B cell (primary cell): ENCODE data around the gene CABCOCO1. TPM values are rescaled to one million over a fixed set of nuclear protein-coding genes. Genes with fewer than 3 reads are reported as not detected.

Experiments used
- ATAC-seq: fragments of 200-7000 bp; cut with Tn5 transposase; one replicate; pipeline ENCODE4 v1.10.0; 2021; ENCODE audit warnings: low read depth, mild to moderate bottlenecking, moderate number of reproducible peaks, moderate library complexity
- CTCF ChIA-PET: fragments of 350-600 bp; sonication (Branson Sonifier 250); formaldehyde crosslinking; loops from one replicate; lab custom pipeline; 2021; ENCODE audit warnings: antibody characterized with exemption, inconsistent platforms; lab: Charles Lee
- POLR2A ChIA-PET: fragments of 350-600 bp; sonication (Branson Sonifier 250); formaldehyde crosslinking; loops from one replicate; lab custom pipeline; 2021; ENCODE audit warnings: antibody characterized with exemption; lab: Charles Lee
- DNase-seq: peaks from one replicate; pipeline ENCODE4 v3.0.0; 2013
- H2AFZ ChIP-seq: 2 replicates; pipeline ENCODE4 v1.6.1; 2012; ENCODE audit warnings: mild to moderate bottlenecking, low read depth, low read length; ENCODE audit not compliant: insufficient read depth, poor library complexity, severe bottlenecking
- H3K27ac ChIP-seq, 2 donors: 1 replicate in 1 of 2; 2 replicates in 1 of 2; pipeline ENCODE4 v1.5.1; 2012 to 2013; ENCODE audit warnings: low read length in 2 of 2, mild to moderate bottlenecking in 2 of 2, moderate library complexity in 1 of 2
- H3K27me3 ChIP-seq, 4 experiments: fragments of 200-600 bp in 1 of 4; sonication (generic) in 1 of 4; replicated peaks in 1 of 4; 1 replicate in 2 of 4; 2 replicates in 2 of 4; pipeline versions ENCODE4 v1.6.1 to v1.7.0; 2013 to 2016; ENCODE audit warnings: low read length in 3 of 4, mild to moderate bottlenecking in 2 of 4, mixed read lengths in 1 of 4, moderate library complexity in 1 of 4; ENCODE audit not compliant: insufficient read depth in 4 of 4, control insufficient read depth in 3 of 4; ENCODE audit errors: control extremely low read depth in 1 of 4
- H3K36me3 ChIP-seq, 2 experiments: replicated peaks in 1 of 2; 1 replicate in 1 of 2; 2 replicates in 1 of 2; pipeline versions ENCODE4 v1.6.1 to v1.7.1; 2013; ENCODE audit warnings: low read length in 1 of 2; ENCODE audit not compliant: insufficient read depth in 2 of 2, control insufficient read depth in 1 of 2; ENCODE audit errors: control extremely low read depth in 1 of 2, extremely low read depth in 1 of 2
- H3K4me1 ChIP-seq, 2 donors: fragments of 200-600 bp in 1 of 2; sonication (generic) in 1 of 2; 1 replicate in 1 of 2; 2 replicates in 1 of 2; pipeline versions ENCODE4 v1.5.1 to v1.6.1; 2013 to 2017; ENCODE audit warnings: low read length in 2 of 2; ENCODE audit not compliant: control insufficient read depth in 2 of 2, insufficient read depth in 2 of 2
- H3K4me2 ChIP-seq: replicated peaks from 2 replicates; pipeline ENCODE3; 2012; ENCODE audit warnings: mild to moderate bottlenecking, low read depth, low read length; ENCODE audit not compliant: poor library complexity, severe bottlenecking
- H3K4me3 ChIP-seq, 5 experiments: fragments of 200-600 bp in 1 of 5; sonication (generic) in 1 of 5; 1 replicate in 3 of 5; 2 replicates in 2 of 5; pipeline versions ENCODE4 v1.5.1 to v1.7.0; 2011 to 2016; ENCODE audit warnings: low read length in 4 of 5, mild to moderate bottlenecking in 4 of 5, low read depth in 2 of 5, control low read depth in 1 of 5, moderate library complexity in 1 of 5; ENCODE audit not compliant: insufficient read depth in 1 of 5; ENCODE audit errors: control extremely low read depth in 1 of 5, extremely low read depth in 1 of 5
- H3K79me2 ChIP-seq: fragments of 200-600 bp; sonication (generic); one replicate; pipeline ENCODE4 v1.6.0; 2016; ENCODE audit warnings: low read length; ENCODE audit not compliant: control insufficient read depth, insufficient read depth
- H3K9ac ChIP-seq: fragments of 200-600 bp; sonication (generic); 2 replicates; pipeline ENCODE4 v1.6.1; 2017; ENCODE audit warnings: mild to moderate bottlenecking, low read length, moderate library complexity
- H3K9me3 ChIP-seq, 3 donors: one replicate each; pipeline versions ENCODE4 v1.6.1 to v1.7.1; 2013; ENCODE audit warnings: low read length in 2 of 3; ENCODE audit not compliant: control insufficient read depth in 2 of 3, insufficient read depth in 1 of 3; ENCODE audit errors: control extremely low read depth in 1 of 3
- H4K20me1 ChIP-seq: 2 replicates; pipeline ENCODE4 v1.6.0; 2012; ENCODE audit warnings: mild to moderate bottlenecking, low read length; ENCODE audit not compliant: insufficient read depth, control insufficient read depth, poor library complexity, severe bottlenecking
- H3K27ac Mint-ChIP-seq: one replicate; pipeline ENCODE4 v1.8.0; 2021; ENCODE audit warnings: mixed read lengths
- H3K27me3 Mint-ChIP-seq: one replicate; pipeline ENCODE4 v1.8.0; 2021; ENCODE audit warnings: mixed read lengths
- H3K4me1 Mint-ChIP-seq: one replicate; pipeline ENCODE4 v1.8.0; 2021; ENCODE audit warnings: mixed read lengths
- H3K4me3 Mint-ChIP-seq: one replicate; pipeline ENCODE4 v1.8.0; 2021; ENCODE audit warnings: mixed read lengths
- H3K9me3 Mint-ChIP-seq: one replicate; pipeline ENCODE4 v1.8.0; 2022; ENCODE audit warnings: mixed read lengths; ENCODE audit not compliant: insufficient read depth
- EZH2 ChIP-seq: IDR thresholded peaks from 2 replicates; pipeline ENCODE4 v1.6.1; 2012; ENCODE audit warnings: borderline replicate concordance, low read depth, mild to moderate bottlenecking, moderate library complexity, low read length; ENCODE audit not compliant: insufficient read depth, poor library complexity, severe bottlenecking
- WGBS: methylation state at CpG from one replicate; pipeline ENCODE4 v1.1.5; 2013; ENCODE audit warnings: missing lambda C conversion rate; ENCODE audit not compliant: insufficient coverage; 5-methylcytosine and 5-hydroxymethylcytosine counted together
- intact Hi-C: fragments of 100-400 bp; cut with micrococcal nuclease; formaldehyde crosslinking; loops from one replicate; pipeline ENCODE4 v1.10.0; 2022
- polyA plus RNA-seq: library from polyadenylated mRNA; depleted of rRNA; stranded (reverse); fragments of >200 nt; gene quantifications from 2 replicates; pipeline ENCODE4 v1.2.3, GENCODE V29; 2012
- total RNA-seq, 2 donors: library from RNA; stranded (reverse); fragments of 120-200 nt in 1 of 2; gene quantifications; 1 replicate in 1 of 2; 2 replicates in 1 of 2; pipeline versions ENCODE4 v1.2.3 to v1.2.4, GENCODE V29; 2013 to 2022
- TF ChIP-seq, protein P1 (sequence below): fragments of 200-600 bp; IDR thresholded peaks from one replicate; pipeline ENCODE4 v1.8.0; 2022; ENCODE audit warnings: antibody characterized with exemption, mild to moderate bottlenecking

CABCOCO1 gene
- total and polyA plus RNA-seq, 2 donors (not counting 1 experiment from before 2014, with no cell fraction given): not detected

- no CpG with 5 or more reads among the region's 2 CpGs for WGBS
Measured at GRCh38 chr10:61642150-61642571, 20.6 kb upstream of the CABCOCO1 start.

DNA sequence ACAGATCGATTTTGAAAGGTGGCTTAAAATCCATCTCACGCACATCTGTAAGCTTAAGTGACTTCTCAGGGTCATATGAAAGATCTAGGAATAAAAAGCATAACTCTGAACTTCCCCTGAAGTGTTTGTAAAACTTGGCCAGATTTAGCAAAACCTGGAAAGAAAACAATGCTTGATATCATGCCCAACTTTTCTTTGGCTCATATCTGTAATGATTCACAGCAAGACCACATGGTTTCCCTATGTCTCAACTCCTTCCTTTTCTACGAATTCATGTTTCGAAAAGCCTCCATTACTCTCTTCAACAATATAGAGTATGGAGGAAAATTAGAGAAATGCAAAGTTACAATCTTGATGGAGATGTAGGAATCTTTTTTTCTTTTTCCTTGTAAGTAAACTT lies 20.1 kb upstream of the CABCOCO1 start:
- 100% methylated on average over 1 of the region's 4 CpGs for WGBS
- H3K4me1 Mint-ChIP-seq: no peaks in the 10 kb centered on the region
- POLR2A ChIA-PET: no interaction called here

More at GRCh38 chr10:61642150-61642571, 20.6 kb upstream of the CABCOCO1 start:
- no peaks in the 10 kb centered on the region for H3K36me3 ChIP-seq
- H3K27ac ChIP-seq: no peak overlapping the region
- no peak overlapping the region for H3K4me3 ChIP-seq
- no peaks in the 10 kb centered on the region for H3K27me3 ChIP-seq
- no peak overlapping the region for H2AFZ ChIP-seq
- H4K20me1 ChIP-seq: no peaks in the 10 kb centered on the region
- TF ChIP-seq, protein P1, sequence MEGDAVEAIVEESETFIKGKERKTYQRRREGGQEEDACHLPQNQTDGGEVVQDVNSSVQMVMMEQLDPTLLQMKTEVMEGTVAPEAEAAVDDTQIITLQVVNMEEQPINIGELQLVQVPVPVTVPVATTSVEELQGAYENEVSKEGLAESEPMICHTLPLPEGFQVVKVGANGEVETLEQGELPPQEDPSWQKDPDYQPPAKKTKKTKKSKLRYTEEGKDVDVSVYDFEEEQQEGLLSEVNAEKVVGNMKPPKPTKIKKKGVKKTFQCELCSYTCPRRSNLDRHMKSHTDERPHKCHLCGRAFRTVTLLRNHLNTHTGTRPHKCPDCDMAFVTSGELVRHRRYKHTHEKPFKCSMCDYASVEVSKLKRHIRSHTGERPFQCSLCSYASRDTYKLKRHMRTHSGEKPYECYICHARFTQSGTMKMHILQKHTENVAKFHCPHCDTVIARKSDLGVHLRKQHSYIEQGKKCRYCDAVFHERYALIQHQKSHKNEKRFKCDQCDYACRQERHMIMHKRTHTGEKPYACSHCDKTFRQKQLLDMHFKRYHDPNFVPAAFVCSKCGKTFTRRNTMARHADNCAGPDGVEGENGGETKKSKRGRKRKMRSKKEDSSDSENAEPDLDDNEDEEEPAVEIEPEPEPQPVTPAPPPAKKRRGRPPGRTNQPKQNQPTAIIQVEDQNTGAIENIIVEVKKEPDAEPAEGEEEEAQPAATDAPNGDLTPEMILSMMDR: no peak
- TF ChIP-seq EZH2: no peak
- ATAC-seq (no peak), DNase-seq (no peak)
- H3K27me3 Mint-ChIP-seq: peaks cover 3% of the 10 kb centered on the region
- no peak overlapping the region for H3K9ac ChIP-seq
- POLR2A ChIA-PET: no interaction called here
- H3K4me1 ChIP-seq: no peaks in the 10 kb centered on the region
- no peaks in the 10 kb centered on the region for H3K4me1 Mint-ChIP-seq
- H3K9me3 Mint-ChIP-seq: no peaks in the 10 kb centered on the region
- no peaks in the 10 kb centered on the region for H3K9me3 ChIP-seq
- no peak overlapping the region for H3K4me2 ChIP-seq
- CTCF ChIA-PET: no interaction called here
- no peak overlapping the region for H3K4me3 Mint-ChIP-seq
- H3K27ac Mint-ChIP-seq: no peak overlapping the region
- no peaks in the 10 kb centered on the region for H3K79me2 ChIP-seq
- intact Hi-C loops: no loop called here

More for the DNA sequence above, 20.1 kb upstream of the CABCOCO1 start:
- no peaks in the 10 kb centered on the region for H3K36me3 ChIP-seq
- no peak overlapping the region for H3K4me2 ChIP-seq
- H3K9me3 ChIP-seq: no peaks in the 10 kb centered on the region
- no peak overlapping the region for H3K4me3 ChIP-seq
- Mint-ChIP-seq H3K27ac (no peak overlapping the region), H3K27me3 (peaks cover 3% of the 10 kb centered on the region), H3K9me3 (no peaks in the 10 kb centered on the region), H3K4me3 (no peak overlapping the region)
- H3K4me1 ChIP-seq: no peaks in the 10 kb centered on the region
- H2AFZ ChIP-seq: no peak overlapping the region
- H4K20me1 ChIP-seq: no peaks in the 10 kb centered on the region
- H3K27me3 ChIP-seq: no peaks in the 10 kb centered on the region
- no peaks in the 10 kb centered on the region for H3K79me2 ChIP-seq
- DNase-seq (no peak), ATAC-seq (no peak)
- intact Hi-C loops: no loop called here
- H3K27ac ChIP-seq: no peak overlapping the region
- TF ChIP-seq, protein P1: no peak
- no peak for TF ChIP-seq EZH2
- CTCF ChIA-PET: interaction anchor here (0.6 kb wide), 1 partner anchor 19 kb away, joined by 4 read pairs; no protein-coding TSS in a partner anchor
- no peak overlapping the region for H3K9ac ChIP-seq
